ENCODE measurements around the gene LIPE.

The LIPE gene

DNA sequence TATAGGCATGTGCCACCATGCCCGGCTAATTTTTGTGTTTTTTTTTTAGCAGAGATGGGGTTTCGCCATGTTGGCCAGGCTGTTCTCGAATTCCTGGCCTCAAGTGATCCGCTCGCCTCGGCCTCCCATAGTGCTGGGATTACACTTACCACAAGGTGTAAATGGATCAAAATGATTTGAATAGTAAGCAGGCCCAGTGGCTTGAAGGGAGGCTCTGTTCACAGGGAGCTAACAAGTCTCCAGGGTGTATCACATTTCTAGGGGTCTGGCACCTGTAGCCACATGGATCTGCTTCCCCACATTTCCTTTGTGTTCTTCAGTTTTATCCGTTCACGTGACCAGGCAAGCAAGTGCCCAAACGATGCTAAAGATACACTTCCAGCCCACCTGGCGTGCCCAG is 23.6 kb downstream of the LIPE start:
- Histone ChIP-seq H3K36me3 (ENCODE audit: control insufficient read depth in 5 of 5, insufficient read depth in 5 of 5, low read length in 5 of 5) (peaks cover 0 to 56% (median 54%) of the 10 kb centered on the region in 5 donors), H3K4me1 (ENCODE audit: control insufficient read depth in 5 of 5, insufficient read depth in 5 of 5, low read length in 5 of 5) (peaks cover 5 to 72% (median 64%) of the 10 kb centered on the region in 5 donors), H3K27me3 (ENCODE audit: control insufficient read depth in 5 of 5, insufficient read depth in 4 of 5, low read length in 5 of 5) (no peaks in the 10 kb centered on the region), H3K9me3 (ENCODE audit: control insufficient read depth in 5 of 5, low read length in 5 of 5) (no peaks in the 10 kb centered on the region), H3K27ac (ENCODE audit: low read depth, low read length) (peak overlapping the region; percentile 60), H3K4me3 (ENCODE audit: low read depth in 1 of 5, low read length in 5 of 5) (no peak overlapping the region), H3K9ac (ENCODE audit: low read length in 5 of 5) (no peak overlapping the region)

DNA sequence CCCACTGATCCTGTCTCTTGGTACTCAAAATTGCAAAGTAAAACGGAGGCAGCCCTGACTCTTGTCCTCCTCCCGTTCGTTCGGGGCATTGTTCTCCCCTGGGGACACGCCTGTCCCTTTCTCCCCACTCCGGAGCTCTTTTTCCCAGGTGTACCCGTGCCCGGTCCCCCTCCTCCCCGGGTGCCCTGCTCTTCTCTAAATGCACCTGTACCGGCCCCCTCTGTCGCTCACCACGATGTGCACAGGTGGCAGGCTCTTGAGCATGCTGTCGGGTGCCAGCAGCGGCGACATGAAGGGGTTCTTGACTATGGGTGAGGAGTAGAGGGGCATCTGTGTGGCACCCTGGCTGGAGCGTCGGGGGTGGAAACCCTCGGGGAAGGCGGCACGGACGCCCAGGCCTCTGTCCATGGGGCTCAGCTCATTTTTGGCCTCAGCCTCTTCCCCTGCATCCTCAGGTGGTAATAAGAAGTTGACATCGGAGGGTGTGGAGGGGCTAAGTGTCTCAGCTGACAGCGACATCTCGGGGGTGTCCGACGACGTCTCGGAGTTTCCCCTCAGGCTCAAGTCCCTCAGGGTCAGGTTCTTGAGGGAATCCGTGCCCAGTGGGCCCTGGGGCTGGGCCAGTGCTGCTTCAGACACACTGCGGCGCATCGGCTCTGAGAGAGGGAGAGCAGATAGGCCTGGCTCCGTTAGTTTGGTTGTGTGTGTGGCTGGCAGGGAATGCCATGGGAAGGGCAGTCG is 24.6 kb downstream of the LIPE start:
- H3K4me3 ChIP-seq (ENCODE audit: low read depth in 1 of 5, low read length in 5 of 5) = peak overlapping the region in 4 of 5 donors; percentile 40 to 62 (median 53)
- H3K4me1 ChIP-seq (ENCODE audit: control insufficient read depth in 5 of 5, insufficient read depth in 5 of 5, low read length in 5 of 5) = peaks cover 10 to 68% (median 59%) of the 10 kb centered on the region in 5 donors
- H3K36me3 ChIP-seq (ENCODE audit: control insufficient read depth in 5 of 5, insufficient read depth in 5 of 5, low read length in 5 of 5) = peaks cover 0 to 46% (median 44%) of the 10 kb centered on the region in 5 donors
- H3K9ac ChIP-seq (ENCODE audit: low read length in 5 of 5) = peak overlapping the region in 1 of 5 donors; percentile 38
- H3K27me3 ChIP-seq (ENCODE audit: control insufficient read depth in 5 of 5, insufficient read depth in 4 of 5, low read length in 5 of 5) = no peaks in the 10 kb centered on the region
- H3K9me3 ChIP-seq (ENCODE audit: control insufficient read depth in 5 of 5, low read length in 5 of 5) = no peaks in the 10 kb centered on the region
- peak overlapping the region; percentile 60 for H3K27ac ChIP-seq (ENCODE audit: low read depth, low read length)

DNA sequence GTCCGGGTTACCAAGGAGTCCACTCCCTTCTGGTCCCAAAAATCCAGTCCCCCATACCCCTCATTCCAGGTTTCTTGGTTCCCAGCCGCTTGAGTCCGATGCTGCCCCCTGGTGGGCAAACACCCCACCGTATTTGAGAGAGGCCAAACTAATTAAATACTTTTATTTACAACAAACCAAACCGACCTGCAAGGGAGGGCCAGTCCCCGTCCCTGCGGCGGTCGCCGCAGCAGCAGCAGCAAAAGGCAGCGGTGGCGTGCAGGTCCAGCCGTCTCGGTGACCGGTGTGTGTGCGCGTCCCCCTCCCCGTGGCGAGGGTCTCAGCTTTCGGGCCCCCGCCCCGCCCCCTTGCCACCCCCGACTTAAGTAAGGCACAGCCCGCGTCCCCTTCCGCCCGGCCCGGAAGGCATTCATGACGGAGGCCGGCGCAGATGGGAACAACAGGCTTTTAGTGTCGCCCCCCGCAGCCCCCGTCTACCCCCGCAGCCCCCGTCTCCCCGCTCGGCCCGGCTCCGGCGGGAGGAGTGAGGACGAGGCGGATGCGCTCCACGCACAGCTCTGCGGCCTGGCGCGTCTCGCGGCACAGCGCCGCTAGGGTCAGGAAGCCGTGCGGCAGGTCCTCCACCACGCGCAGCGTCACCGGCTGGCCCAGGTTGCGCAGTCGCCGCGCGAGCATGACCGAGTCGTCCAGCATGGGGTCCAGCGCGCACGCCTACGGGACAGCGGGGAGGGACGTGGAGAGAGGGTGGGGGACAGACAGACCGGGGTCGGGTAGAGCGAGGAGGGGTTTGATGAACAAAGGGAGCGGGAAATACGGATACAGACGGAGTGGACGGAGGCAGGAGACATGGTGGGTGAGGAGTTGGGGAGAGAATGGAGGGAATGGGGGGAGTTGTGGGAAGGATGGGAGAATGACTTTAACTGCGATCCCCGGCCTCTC is 25.6 kb downstream of the LIPE start:
- H3K9me3 ChIP-seq (ENCODE audit: control insufficient read depth in 5 of 5, low read length in 5 of 5) = no peaks in the 10 kb centered on the region
- no peaks in the 10 kb centered on the region for H3K27me3 ChIP-seq (ENCODE audit: control insufficient read depth in 5 of 5, insufficient read depth in 4 of 5, low read length in 5 of 5)
- H3K4me1 ChIP-seq (ENCODE audit: control insufficient read depth in 5 of 5, insufficient read depth in 5 of 5, low read length in 5 of 5) = peaks cover 8 to 65% (median 57%) of the 10 kb centered on the region in 5 donors
- H3K27ac ChIP-seq (ENCODE audit: low read depth, low read length) = peak overlapping the region; percentile 60
- peak overlapping the region in 2 of 5 donors; percentile 48 to 49 for H3K9ac ChIP-seq (ENCODE audit: low read length in 5 of 5)
- H3K36me3 ChIP-seq (ENCODE audit: control insufficient read depth in 5 of 5, insufficient read depth in 5 of 5, low read length in 5 of 5) = peaks cover 0 to 37% (median 35%) of the 10 kb centered on the region in 5 donors
- H3K4me3 ChIP-seq (ENCODE audit: low read depth in 1 of 5, low read length in 5 of 5) = peak overlapping the region; percentile 40 to 62 (median 54)

DNA sequence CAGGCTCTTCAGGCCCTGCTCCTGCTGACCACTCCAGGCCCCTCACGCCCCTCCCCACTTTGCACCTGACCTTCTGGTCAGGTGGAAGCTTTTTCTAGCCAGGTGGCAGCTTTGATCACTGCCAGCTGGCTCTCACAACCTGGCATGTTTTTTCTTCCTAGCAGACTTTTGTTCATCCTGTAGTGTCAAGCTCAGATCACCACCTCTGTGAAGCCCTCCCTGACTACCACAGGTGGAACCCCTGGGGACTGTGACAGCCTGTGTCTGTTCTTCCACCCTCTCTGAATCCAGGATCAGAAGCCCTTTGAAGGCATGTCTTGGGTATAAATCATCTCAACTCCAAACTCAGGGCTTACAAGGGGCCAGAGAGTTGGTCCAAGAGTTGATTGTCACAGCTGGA is 26.8 kb downstream of the LIPE start:
- H3K9me3 ChIP-seq (ENCODE audit: control insufficient read depth in 5 of 5, low read length in 5 of 5) = no peaks in the 10 kb centered on the region
- H3K27me3 ChIP-seq (ENCODE audit: control insufficient read depth in 5 of 5, insufficient read depth in 4 of 5, low read length in 5 of 5) = no peaks in the 10 kb centered on the region
- H3K4me1 ChIP-seq (ENCODE audit: control insufficient read depth in 5 of 5, insufficient read depth in 5 of 5, low read length in 5 of 5) = peaks cover 7 to 63% (median 51%) of the 10 kb centered on the region in 5 donors
- no peak overlapping the region for H3K4me3 ChIP-seq (ENCODE audit: low read depth in 1 of 5, low read length in 5 of 5)
- H3K9ac ChIP-seq (ENCODE audit: low read length in 5 of 5) = no peak overlapping the region
- H3K27ac ChIP-seq (ENCODE audit: low read depth, low read length) = no peak overlapping the region
- H3K36me3 ChIP-seq (ENCODE audit: control insufficient read depth in 5 of 5, insufficient read depth in 5 of 5, low read length in 5 of 5) = peaks cover 0 to 25% (median 22%) of the 10 kb centered on the region in 5 donors

DNA sequence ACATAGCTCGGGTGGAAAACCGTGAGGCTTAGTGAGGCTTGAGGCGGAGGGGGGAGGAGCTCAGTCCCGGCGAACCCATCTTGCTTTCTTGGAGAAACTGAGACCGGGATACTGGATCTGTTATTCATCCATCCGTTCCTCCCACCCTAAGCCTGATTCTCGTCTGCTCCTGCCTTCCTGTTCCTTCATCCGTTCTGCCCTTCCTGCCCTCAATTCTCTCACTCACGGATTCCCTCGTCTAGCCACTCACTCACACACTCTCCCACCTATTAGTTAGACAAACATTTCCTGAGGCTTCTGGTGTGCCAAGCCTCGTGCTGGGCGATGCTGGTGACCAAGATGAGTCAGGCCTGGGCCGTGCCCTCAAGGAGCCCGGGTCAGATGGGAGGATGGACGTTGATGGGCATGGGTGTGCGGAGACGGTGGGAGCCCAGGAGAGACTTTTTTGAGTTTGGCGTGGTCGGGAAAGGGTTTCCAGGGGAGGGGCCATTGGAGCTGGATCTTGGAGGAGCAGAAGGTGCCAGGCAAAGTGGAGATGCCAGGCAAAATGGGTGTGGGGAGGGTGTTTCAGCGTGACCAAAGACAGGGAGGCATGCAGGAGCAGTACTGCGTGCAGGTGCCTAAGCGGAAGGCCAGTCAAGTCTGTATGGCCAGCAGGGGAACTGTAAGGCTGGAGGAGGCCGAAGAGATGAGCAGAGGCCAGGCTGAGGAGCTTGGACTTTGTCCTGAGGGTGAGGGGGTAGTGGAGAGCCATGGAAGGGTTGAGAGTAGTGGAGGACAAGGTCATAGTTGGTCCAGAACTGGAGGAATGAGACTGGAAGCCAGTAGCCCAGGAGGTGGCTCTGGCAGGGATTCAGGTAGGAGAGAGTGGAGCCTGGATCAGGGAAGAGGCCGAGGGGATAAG is 29.7 kb downstream of the LIPE start:
- H3K4me1 ChIP-seq (ENCODE audit: control insufficient read depth in 5 of 5, insufficient read depth in 5 of 5, low read length in 5 of 5) = peaks cover 5 to 47% (median 28%) of the 10 kb centered on the region in 5 donors
- peak overlapping the region; percentile 74 for H3K27ac ChIP-seq (ENCODE audit: low read depth, low read length)
- H3K27me3 ChIP-seq (ENCODE audit: control insufficient read depth in 5 of 5, insufficient read depth in 4 of 5, low read length in 5 of 5) = no peaks in the 10 kb centered on the region
- H3K4me3 ChIP-seq (ENCODE audit: low read depth in 1 of 5, low read length in 5 of 5) = peak overlapping the region; percentile 63 to 84 (median 81)
- H3K9me3 ChIP-seq (ENCODE audit: control insufficient read depth in 5 of 5, low read length in 5 of 5) = no peaks in the 10 kb centered on the region
- peak overlapping the region in 4 of 5 donors; percentile 65 to 84 (median 78) for H3K9ac ChIP-seq (ENCODE audit: low read length in 5 of 5)
- peaks cover 0 to under 1% (median 0%) of the 10 kb centered on the region in 5 donors for H3K36me3 ChIP-seq (ENCODE audit: control insufficient read depth in 5 of 5, insufficient read depth in 5 of 5, low read length in 5 of 5)

DNA sequence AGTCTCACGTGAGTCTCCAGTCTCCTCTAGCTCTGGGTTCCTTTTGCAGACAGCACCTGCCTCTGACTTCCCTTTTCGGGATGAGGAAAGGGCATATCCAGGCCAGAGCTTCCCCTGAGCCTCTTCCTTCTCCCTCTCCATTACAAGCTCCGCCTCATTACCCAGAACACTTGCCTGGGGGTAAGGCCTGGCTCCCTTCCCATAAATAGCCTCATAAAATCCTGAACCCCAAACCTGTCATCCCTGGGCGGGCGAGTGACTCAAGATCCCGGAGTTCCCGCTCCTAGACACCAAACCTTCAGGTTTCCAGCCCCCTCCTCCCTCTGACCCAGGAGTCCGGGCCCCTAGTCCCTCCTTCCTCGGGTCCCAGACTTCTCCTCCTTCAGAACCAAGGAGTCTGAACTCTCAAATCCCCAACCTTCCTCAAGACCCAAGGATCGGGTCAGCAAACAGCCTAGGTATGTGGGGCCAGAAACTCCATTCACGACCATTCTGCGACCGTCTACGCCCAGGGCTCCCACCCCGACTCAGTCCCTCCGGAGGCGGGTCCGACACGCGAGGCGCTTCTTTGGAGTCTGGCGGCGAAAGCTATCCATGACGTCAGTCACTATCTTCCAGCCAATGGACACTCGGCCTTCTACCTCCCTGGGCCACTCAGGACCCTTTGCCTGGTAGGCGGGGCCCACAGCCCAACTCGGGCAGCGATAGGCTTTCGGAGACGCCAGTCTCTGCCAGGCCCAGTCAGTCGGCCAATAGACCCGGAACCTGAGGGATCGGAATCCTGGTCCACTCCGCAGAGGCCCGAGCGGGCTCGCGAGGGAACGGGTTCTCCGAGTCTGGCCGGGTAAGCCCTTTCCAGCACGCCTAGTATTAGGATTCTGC is 30.6 kb downstream of the LIPE start:
- no peaks in the 10 kb centered on the region for H3K27me3 ChIP-seq (ENCODE audit: control insufficient read depth in 5 of 5, insufficient read depth in 4 of 5, low read length in 5 of 5)
- H3K27ac ChIP-seq (ENCODE audit: low read depth, low read length) = peak overlapping the region; percentile 74
- peak overlapping the region; percentile 63 to 84 (median 81) for H3K4me3 ChIP-seq (ENCODE audit: low read depth in 1 of 5, low read length in 5 of 5)
- H3K9ac ChIP-seq (ENCODE audit: low read length in 5 of 5) = peak overlapping the region; percentile 42 to 81 (median 76)
- H3K36me3 ChIP-seq (ENCODE audit: control insufficient read depth in 5 of 5, insufficient read depth in 5 of 5, low read length in 5 of 5) = no peaks in the 10 kb centered on the region
- H3K9me3 ChIP-seq (ENCODE audit: control insufficient read depth in 5 of 5, low read length in 5 of 5) = no peaks in the 10 kb centered on the region
- H3K4me1 ChIP-seq (ENCODE audit: control insufficient read depth in 5 of 5, insufficient read depth in 5 of 5, low read length in 5 of 5) = peaks cover 5 to 39% (median 24%) of the 10 kb centered on the region in 5 donors

DNA sequence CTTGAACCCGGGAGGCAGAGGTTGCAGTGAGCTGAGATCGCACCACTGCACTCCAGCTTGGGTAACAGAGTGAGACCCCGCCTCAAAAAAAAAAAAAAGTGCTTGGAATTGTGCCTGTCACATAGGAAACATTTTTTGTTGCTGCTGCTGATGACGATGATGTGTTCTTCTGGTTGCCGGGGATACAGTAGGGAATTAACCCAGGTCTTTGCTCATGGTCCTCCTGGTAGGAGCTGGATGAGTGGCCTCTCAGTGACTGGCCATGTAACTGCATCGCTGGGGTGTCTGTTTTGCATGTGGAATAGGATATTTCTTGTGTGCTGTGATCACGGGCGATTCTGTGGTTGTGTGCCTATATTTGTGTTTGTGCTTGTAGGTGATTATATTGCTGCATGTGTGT is 32.4 kb downstream of the LIPE start:
- Histone ChIP-seq H3K9me3 (ENCODE audit: control insufficient read depth in 5 of 5, low read length in 5 of 5) (no peaks in the 10 kb centered on the region), H3K4me3 (ENCODE audit: low read depth in 1 of 5, low read length in 5 of 5) (no peak overlapping the region), H3K4me1 (ENCODE audit: control insufficient read depth in 5 of 5, insufficient read depth in 5 of 5, low read length in 5 of 5) (peaks cover 5 to 23% (median 20%) of the 10 kb centered on the region in 5 donors)

DNA sequence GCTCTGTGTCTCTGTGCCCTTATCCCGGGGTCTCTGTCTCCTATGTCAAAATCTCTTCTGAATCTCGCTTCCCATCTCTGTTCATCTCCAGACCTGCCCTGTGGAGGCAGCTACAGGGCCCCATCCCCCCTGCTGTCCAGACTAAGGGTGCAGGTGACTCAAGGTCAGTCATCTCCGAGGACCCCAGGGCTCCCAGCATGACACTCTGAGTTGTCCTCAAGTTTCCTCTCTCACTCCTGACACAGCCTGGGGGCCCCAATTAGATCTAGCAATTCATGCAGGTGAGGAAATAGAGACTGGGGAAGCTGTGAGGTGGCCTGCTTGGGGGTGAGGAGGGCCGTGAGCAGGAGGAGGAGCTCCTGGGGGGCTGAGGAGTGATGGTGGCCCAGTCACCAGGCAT is 35.0 kb downstream of the LIPE start:
- H3K9ac ChIP-seq (ENCODE audit: low read length in 5 of 5) = no peak overlapping the region
- peaks cover 0 to 16% (median 14%) of the 10 kb centered on the region in 5 donors for H3K4me1 ChIP-seq (ENCODE audit: control insufficient read depth in 5 of 5, insufficient read depth in 5 of 5, low read length in 5 of 5)
- H3K27me3 ChIP-seq (ENCODE audit: control insufficient read depth in 5 of 5, insufficient read depth in 4 of 5, low read length in 5 of 5) = peaks cover 9 to 16% (median 14%) of the 10 kb centered on the region in 5 donors
- H3K4me3 ChIP-seq (ENCODE audit: low read depth in 1 of 5, low read length in 5 of 5) = no peak overlapping the region
- H3K9me3 ChIP-seq (ENCODE audit: control insufficient read depth in 5 of 5, low read length in 5 of 5) = no peaks in the 10 kb centered on the region
- no peaks in the 10 kb centered on the region for H3K36me3 ChIP-seq (ENCODE audit: control insufficient read depth in 5 of 5, insufficient read depth in 5 of 5, low read length in 5 of 5)
- no peak overlapping the region for H3K27ac ChIP-seq (ENCODE audit: low read depth, low read length)

More for the DNA sequence above, 32.4 kb downstream of the LIPE start:
- Histone ChIP-seq H3K9ac (ENCODE audit: low read length in 5 of 5) (no peak overlapping the region), H3K36me3 (ENCODE audit: control insufficient read depth in 5 of 5, insufficient read depth in 5 of 5, low read length in 5 of 5) (no peaks in the 10 kb centered on the region), H3K27ac (ENCODE audit: low read depth, low read length) (no peak overlapping the region), H3K27me3 (ENCODE audit: control insufficient read depth in 5 of 5, insufficient read depth in 4 of 5, low read length in 5 of 5) (peaks cover 3 to 9% (median 5%) of the 10 kb centered on the region in 5 donors)

All from subcutaneous abdominal adipose tissue (tissue), 5 donors.